ENCODE measurements around the gene SMIM10L1. TPM values are rescaled to one million over a fixed set of nuclear protein-coding genes. Genes with fewer than 3 reads are reported as not detected.

SMIM10L1 gene
- total RNA-seq, 2 donors from 2014 or later: 7.9 to 10.2 TPM

- Histone ChIP-seq H3K27ac (no peak overlapping the region), H3K36me3 (no peaks in the 10 kb centered on the region), H3K9ac (ENCODE audit: low read depth in 2 of 2, low read length in 2 of 2) (no peak overlapping the region), H3K9me3 (no peaks in the 10 kb centered on the region), H3K4me3 (no peak overlapping the region), H3K4me1 (no peaks in the 10 kb centered on the region), H3K27me3 (no peaks in the 10 kb centered on the region)
- DNase-seq: no peak
- no peak for TF ChIP-seq CTCF (IDR thresholded peaks at IDR 0.05)
- intact Hi-C loops (cut with DNase I): no loop called here
Measured at GRCh38 chr12:11182529-11182928, 11.5 kb downstream of the SMIM10L1 start.

- TF ChIP-seq CTCF (IDR thresholded peaks at IDR 0.05): no peak
- H3K4me1 ChIP-seq: no peaks in the 10 kb centered on the region
- intact Hi-C loops (cut with DNase I): no loop called here
- no peak overlapping the region for H3K4me3 ChIP-seq
- no peaks in the 10 kb centered on the region for H3K27me3 ChIP-seq
- no peaks in the 10 kb centered on the region for H3K9me3 ChIP-seq
- H3K36me3 ChIP-seq: no peaks in the 10 kb centered on the region
- no peak overlapping the region for H3K9ac ChIP-seq (ENCODE audit: low read depth in 2 of 2, low read length in 2 of 2)
- H3K27ac ChIP-seq: no peak overlapping the region
- DNase-seq: no peak
Measured at GRCh38 chr12:11183011-11183410, 12.0 kb downstream of the SMIM10L1 start.

- no peak within 1 kb of the TSS for H3K27ac ChIP-seq
- no peak within 1 kb of the TSS for H3K9ac ChIP-seq (ENCODE audit: low read depth in 2 of 2, low read length in 2 of 2)
- no peaks in the 10 kb centered on the region for H3K27me3 ChIP-seq
- H3K9me3 ChIP-seq: no peaks in the 10 kb centered on the region
- H3K36me3 ChIP-seq: no peaks in the 10 kb centered on the region
- intact Hi-C loops (cut with DNase I): no loop called here
- H3K4me3 ChIP-seq: no peak within 1 kb of the TSS
- TF ChIP-seq CTCF (IDR thresholded peaks at IDR 0.05): no peak
- no peaks in the 10 kb centered on the region for H3K4me1 ChIP-seq
- DNase-seq: no peak
Measured at GRCh38 chr12:11186837-11187236, 15.8 kb downstream of the SMIM10L1 start, which contains the start of gene TAS2R42. Gene TAS2R42, minus strand, starts transcription at chr12:11186937. Its CDS starts 0 bp downstream, at chr12:11186937.

GRCh38 chr12:11202811-11203210 is 31.8 kb downstream of the SMIM10L1 start:
- Histone ChIP-seq H3K4me1 (no peaks in the 10 kb centered on the region), H3K9ac (ENCODE audit: low read depth in 2 of 2, low read length in 2 of 2) (no peak overlapping the region), H3K9me3 (no peaks in the 10 kb centered on the region), H3K4me3 (no peak overlapping the region), H3K27ac (no peak overlapping the region), H3K36me3 (no peaks in the 10 kb centered on the region), H3K27me3 (no peaks in the 10 kb centered on the region)
- TF ChIP-seq CTCF (IDR thresholded peaks at IDR 0.05): no peak
- DNase-seq: no peak
- intact Hi-C loops (cut with DNase I): loop anchor here (10.0 kb wide), 1 partner anchor 338 kb away; no protein-coding TSS in a partner anchor

GRCh38 chr12:11204173-11204572 is 33.2 kb downstream of the SMIM10L1 start:
- Histone ChIP-seq H3K4me3 (no peak overlapping the region), H3K9ac (ENCODE audit: low read depth in 2 of 2, low read length in 2 of 2) (no peak overlapping the region), H3K4me1 (no peaks in the 10 kb centered on the region), H3K27me3 (no peaks in the 10 kb centered on the region), H3K27ac (no peak overlapping the region), H3K9me3 (no peaks in the 10 kb centered on the region), H3K36me3 (no peaks in the 10 kb centered on the region)
- DNase-seq: no peak
- intact Hi-C loops (cut with DNase I): loop anchor here (10.0 kb wide), 1 partner anchor 339 kb away; no protein-coding TSS in a partner anchor
- TF ChIP-seq CTCF (IDR thresholded peaks at IDR 0.05): no peak
